ENCODE measurements around the gene NUP35. TPM values are rescaled to one million over a fixed set of nuclear protein-coding genes. Genes with fewer than 3 reads are reported as not detected.
"Not testable (repeated sequence)": the region's sequence is repeated elsewhere in the genome, so short reads cannot be mapped to it uniquely, and the experiment has no call there.

NUP35 gene
- total RNA-seq, 2 donors from 2014 or later = 27.8 to 30.7 TPM

DNA sequence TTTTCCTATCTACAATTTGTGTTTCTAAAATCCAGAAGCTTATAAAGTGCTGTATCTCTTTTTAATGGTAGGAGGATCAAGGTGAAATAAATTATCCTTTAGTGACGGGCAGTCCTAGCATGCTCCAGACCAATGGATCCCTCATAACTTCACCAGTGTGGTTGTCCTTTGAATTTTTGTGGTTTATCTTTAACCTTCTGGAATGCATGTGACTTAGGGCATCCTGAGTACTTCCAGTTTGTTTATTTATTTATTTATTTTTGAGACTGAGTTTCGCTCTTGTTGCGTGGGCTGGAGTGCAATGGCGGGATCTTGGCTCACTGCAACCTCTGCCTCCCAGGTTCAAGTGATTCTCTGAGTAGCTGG, 40.4 kb downstream of the NUP35 start:
- H3K27ac Mint-ChIP-seq = no peak overlapping the region
- no peak overlapping the region for H3K4me3 ChIP-seq (ENCODE audit: low read length)
- H3K36me3 Mint-ChIP-seq (ENCODE audit: low read depth) = peaks cover 80% of the 10 kb centered on the region
- H3K9me3 ChIP-seq (ENCODE audit: control insufficient read depth, low read length) = peaks cover 9% of the 10 kb centered on the region
- WGBS, 2 experiments (ENCODE audit: insufficient coverage in 1 of 2, insufficient read length in 1 of 2) = 98 to 100% methylated on average over 1 to 4 of the region's 4 CpGs
- H3K27ac ChIP-seq (ENCODE audit: low read depth, low read length) = no peak overlapping the region
- DNase-seq = no peak
- H3K4me1 ChIP-seq (ENCODE audit: control insufficient read depth, insufficient read depth, low read length) = no peaks in the 10 kb centered on the region
- TF ChIP-seq CTCF (conservative IDR thresholded peaks at IDR 0.05) = no peak
- peaks cover 27% of the 10 kb centered on the region for H3K9me3 Mint-ChIP-seq
- no peak overlapping the region for H3K9ac ChIP-seq (ENCODE audit: extremely low read depth, low read length, poor library complexity, severe bottlenecking)
- H3K27me3 Mint-ChIP-seq (ENCODE audit: insufficient read depth) = no peaks in the 10 kb centered on the region
- no peaks in the 10 kb centered on the region for H3K27me3 ChIP-seq (ENCODE audit: control insufficient read depth, insufficient read depth, low read length, poor library complexity, severe bottlenecking)
- H3K4me3 Mint-ChIP-seq = no peak overlapping the region
- H3K4me1 Mint-ChIP-seq = peaks cover 13% of the 10 kb centered on the region
- peaks cover 61% of the 10 kb centered on the region for H3K36me3 ChIP-seq (ENCODE audit: control insufficient read depth, insufficient read depth, low read length)

GRCh38 chr2:183166210-183166609, 42.0 kb downstream of the NUP35 start:
- Mint-ChIP-seq H3K9me3 (peaks cover 27% of the 10 kb centered on the region), H3K27me3 (ENCODE audit: insufficient read depth) (no peaks in the 10 kb centered on the region), H3K36me3 (ENCODE audit: low read depth) (peaks cover 84% of the 10 kb centered on the region), H3K27ac (no peak overlapping the region), H3K4me1 (peaks cover 7% of the 10 kb centered on the region), H3K4me3 (no peak overlapping the region)
- Histone ChIP-seq H3K4me1 (ENCODE audit: control insufficient read depth, insufficient read depth, low read length) (no peaks in the 10 kb centered on the region), H3K36me3 (ENCODE audit: control insufficient read depth, insufficient read depth, low read length) (peaks cover 48% of the 10 kb centered on the region), H3K27me3 (ENCODE audit: control insufficient read depth, insufficient read depth, low read length, poor library complexity, severe bottlenecking) (no peaks in the 10 kb centered on the region), H3K4me3 (ENCODE audit: low read length) (no peak overlapping the region), H3K9me3 (ENCODE audit: control insufficient read depth, low read length) (peaks cover 9% of the 10 kb centered on the region), H3K9ac (ENCODE audit: extremely low read depth, low read length, poor library complexity, severe bottlenecking) (no peak overlapping the region), H3K27ac (ENCODE audit: low read depth, low read length) (no peak overlapping the region)
- 91 to 100% methylated on average over 1 to 3 of the region's 3 CpGs for WGBS, 2 experiments (ENCODE audit: insufficient coverage in 1 of 2, insufficient read length in 1 of 2)
- no peak for TF ChIP-seq CTCF (conservative IDR thresholded peaks at IDR 0.05)
- no peak for DNase-seq

GRCh38 chr2:183166976-183167375, 42.7 kb downstream of the NUP35 start:
- H3K4me1 ChIP-seq (ENCODE audit: control insufficient read depth, insufficient read depth, low read length); H3K27me3 ChIP-seq (ENCODE audit: control insufficient read depth, insufficient read depth, low read length, poor library complexity, severe bottlenecking); H3K27me3 Mint-ChIP-seq (ENCODE audit: insufficient read depth); DNase-seq; H3K4me3 ChIP-seq (ENCODE audit: low read length); H3K9me3 ChIP-seq (ENCODE audit: control insufficient read depth, low read length); H3K27ac Mint-ChIP-seq; H3K4me1 Mint-ChIP-seq; H3K27ac ChIP-seq (ENCODE audit: low read depth, low read length); H3K9ac ChIP-seq (ENCODE audit: extremely low read depth, low read length, poor library complexity, severe bottlenecking): not testable (repeated sequence)
- Mint-ChIP-seq H3K9me3 (peaks cover 27% of the 10 kb centered on the region), H3K4me3 (peak overlapping the region; percentile 10), H3K36me3 (ENCODE audit: low read depth) (peaks cover 78% of the 10 kb centered on the region)
- WGBS, 2 experiments (ENCODE audit: insufficient coverage in 1 of 2, insufficient read length in 1 of 2) = 72 to 84% methylated on average over 2 to 4 of the region's 5 CpGs
- peaks cover 41% of the 10 kb centered on the region for H3K36me3 ChIP-seq (ENCODE audit: control insufficient read depth, insufficient read depth, low read length)

- peaks cover 8% of the 10 kb centered on the region for H3K4me1 Mint-ChIP-seq
- Histone ChIP-seq H3K9ac (ENCODE audit: extremely low read depth, low read length, poor library complexity, severe bottlenecking) (no peak overlapping the region), H3K4me3 (ENCODE audit: low read length) (no peak overlapping the region), H3K9me3 (ENCODE audit: control insufficient read depth, low read length) (peaks cover 16% of the 10 kb centered on the region), H3K27me3 (ENCODE audit: control insufficient read depth, insufficient read depth, low read length, poor library complexity, severe bottlenecking) (no peaks in the 10 kb centered on the region), H3K27ac (ENCODE audit: low read depth, low read length) (no peak overlapping the region), H3K4me1 (ENCODE audit: control insufficient read depth, insufficient read depth, low read length) (no peaks in the 10 kb centered on the region), H3K36me3 (ENCODE audit: control insufficient read depth, insufficient read depth, low read length) (no peaks in the 10 kb centered on the region)
- H3K27ac Mint-ChIP-seq = peak overlapping the region; percentile 79
- H3K4me3 Mint-ChIP-seq = no peak overlapping the region
- peaks cover 37% of the 10 kb centered on the region for H3K9me3 Mint-ChIP-seq
- H3K27me3 Mint-ChIP-seq (ENCODE audit: insufficient read depth) = no peaks in the 10 kb centered on the region
- peaks cover 64% of the 10 kb centered on the region for H3K36me3 Mint-ChIP-seq (ENCODE audit: low read depth)
- peak; percentile 68 for DNase-seq
- TF ChIP-seq CTCF (conservative IDR thresholded peaks at IDR 0.05) = peak; percentile 62
- WGBS, 2 experiments (ENCODE audit: insufficient coverage in 1 of 2, insufficient read length in 1 of 2) = 92 to 96% methylated on average over 5 to 6 of the region's 6 CpGs
Measured at GRCh38 chr2:183172220-183172887, 48.1 kb downstream of the NUP35 start.
